Chondrocyte (in vitro differentiated cells): ENCODE measurements around the gene TSC2. TPM values are rescaled to one million over a fixed set of nuclear protein-coding genes. Genes with fewer than 3 reads are reported as not detected.

Experiments
- DNase-seq: peaks from one replicate; pipeline ENCODE4 v3.0.0; 2021; ENCODE audit warnings: mixed read lengths, low spot score
- H3K27ac Mint-ChIP-seq: one replicate; pipeline ENCODE4 v1.8.0; 2021; ENCODE audit warnings: mild to moderate bottlenecking, moderate library complexity, mixed read lengths; ENCODE audit not compliant: unreplicated experiment
- H3K27me3 Mint-ChIP-seq: 2 replicates; pipeline ENCODE4 v1.8.0; 2021; ENCODE audit warnings: low read depth, mixed read lengths
- H3K36me3 Mint-ChIP-seq: 2 replicates; pipeline ENCODE4 v1.8.0; 2021; ENCODE audit warnings: low read depth, mixed read lengths
- H3K4me1 Mint-ChIP-seq: 2 replicates; pipeline ENCODE4 v1.8.0; 2021; ENCODE audit warnings: low read depth, mild to moderate bottlenecking, mixed read lengths
- H3K4me3 Mint-ChIP-seq: one replicate; pipeline ENCODE4 v1.8.0; 2021; ENCODE audit warnings: mild to moderate bottlenecking, moderate library complexity, mixed read lengths; ENCODE audit not compliant: unreplicated experiment
- H3K9me3 Mint-ChIP-seq: 2 replicates; pipeline ENCODE4 v1.8.0; 2021; ENCODE audit warnings: low read depth, mixed read lengths
- total RNA-seq: library from RNA; stranded (reverse); gene quantifications from 3 replicates; pipeline ENCODE4 v1.2.1, GENCODE V29; 2021
- TF ChIP-seq, protein P1 (sequence below): fragments of 200-600 bp; sonication (generic); IDR thresholded peaks from 2 replicates; pipeline ENCODE4 v1.5.0; 2021; ENCODE audit warnings: antibody characterized with exemption, mild to moderate bottlenecking, moderate library complexity

TSC2 gene
- total RNA-seq, 1 donor from 2014 or later = 108 TPM

DNA sequence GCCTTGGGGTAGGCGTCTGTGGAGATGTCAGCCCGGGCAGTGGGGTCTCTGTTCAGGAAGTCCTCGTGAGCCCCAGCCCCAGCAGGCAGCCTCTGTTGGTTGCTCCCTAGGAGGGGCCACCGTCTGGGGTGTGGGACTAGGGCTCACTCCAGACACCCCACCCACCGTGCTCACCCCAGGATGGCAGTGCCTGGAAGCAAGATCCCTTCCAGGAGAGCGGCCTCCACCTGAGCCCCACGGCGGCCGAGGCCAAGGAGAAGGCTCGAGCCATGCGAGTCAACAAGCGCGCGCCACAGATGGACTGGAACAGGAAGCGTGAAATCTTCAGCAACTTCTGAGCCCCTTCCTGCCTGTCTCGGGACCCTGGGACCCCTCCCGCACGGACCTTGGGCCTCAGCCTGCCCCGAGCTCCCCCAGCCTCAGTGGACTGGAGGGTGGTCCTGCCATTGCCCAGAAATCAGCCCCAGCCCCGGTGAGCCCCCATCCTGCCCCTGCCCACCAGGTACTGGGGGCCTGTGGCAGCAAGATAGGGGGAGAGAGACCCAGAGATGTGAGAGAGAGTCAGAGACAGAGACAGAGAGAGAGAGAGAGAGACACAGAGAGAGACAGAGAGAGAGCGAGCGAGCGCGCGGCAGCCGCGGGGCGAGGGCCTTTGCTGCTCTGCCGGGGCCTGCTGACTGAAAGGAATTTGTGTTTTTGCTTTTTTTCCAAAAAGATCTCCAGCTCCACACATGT, 10.0 kb upstream of the TSC2 start:
- Mint-ChIP-seq H3K27ac (peak overlapping the region; percentile 66), H3K27me3 (no peaks in the 10 kb centered on the region), H3K4me3 (peak overlapping the region; percentile 16), H3K4me1 (peaks cover 75% of the 10 kb centered on the region), H3K9me3 (no peaks in the 10 kb centered on the region), H3K36me3 (peaks cover 3% of the 10 kb centered on the region)
- no peak for DNase-seq
- TF ChIP-seq, protein P1, sequence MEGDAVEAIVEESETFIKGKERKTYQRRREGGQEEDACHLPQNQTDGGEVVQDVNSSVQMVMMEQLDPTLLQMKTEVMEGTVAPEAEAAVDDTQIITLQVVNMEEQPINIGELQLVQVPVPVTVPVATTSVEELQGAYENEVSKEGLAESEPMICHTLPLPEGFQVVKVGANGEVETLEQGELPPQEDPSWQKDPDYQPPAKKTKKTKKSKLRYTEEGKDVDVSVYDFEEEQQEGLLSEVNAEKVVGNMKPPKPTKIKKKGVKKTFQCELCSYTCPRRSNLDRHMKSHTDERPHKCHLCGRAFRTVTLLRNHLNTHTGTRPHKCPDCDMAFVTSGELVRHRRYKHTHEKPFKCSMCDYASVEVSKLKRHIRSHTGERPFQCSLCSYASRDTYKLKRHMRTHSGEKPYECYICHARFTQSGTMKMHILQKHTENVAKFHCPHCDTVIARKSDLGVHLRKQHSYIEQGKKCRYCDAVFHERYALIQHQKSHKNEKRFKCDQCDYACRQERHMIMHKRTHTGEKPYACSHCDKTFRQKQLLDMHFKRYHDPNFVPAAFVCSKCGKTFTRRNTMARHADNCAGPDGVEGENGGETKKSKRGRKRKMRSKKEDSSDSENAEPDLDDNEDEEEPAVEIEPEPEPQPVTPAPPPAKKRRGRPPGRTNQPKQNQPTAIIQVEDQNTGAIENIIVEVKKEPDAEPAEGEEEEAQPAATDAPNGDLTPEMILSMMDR = no peak

DNA sequence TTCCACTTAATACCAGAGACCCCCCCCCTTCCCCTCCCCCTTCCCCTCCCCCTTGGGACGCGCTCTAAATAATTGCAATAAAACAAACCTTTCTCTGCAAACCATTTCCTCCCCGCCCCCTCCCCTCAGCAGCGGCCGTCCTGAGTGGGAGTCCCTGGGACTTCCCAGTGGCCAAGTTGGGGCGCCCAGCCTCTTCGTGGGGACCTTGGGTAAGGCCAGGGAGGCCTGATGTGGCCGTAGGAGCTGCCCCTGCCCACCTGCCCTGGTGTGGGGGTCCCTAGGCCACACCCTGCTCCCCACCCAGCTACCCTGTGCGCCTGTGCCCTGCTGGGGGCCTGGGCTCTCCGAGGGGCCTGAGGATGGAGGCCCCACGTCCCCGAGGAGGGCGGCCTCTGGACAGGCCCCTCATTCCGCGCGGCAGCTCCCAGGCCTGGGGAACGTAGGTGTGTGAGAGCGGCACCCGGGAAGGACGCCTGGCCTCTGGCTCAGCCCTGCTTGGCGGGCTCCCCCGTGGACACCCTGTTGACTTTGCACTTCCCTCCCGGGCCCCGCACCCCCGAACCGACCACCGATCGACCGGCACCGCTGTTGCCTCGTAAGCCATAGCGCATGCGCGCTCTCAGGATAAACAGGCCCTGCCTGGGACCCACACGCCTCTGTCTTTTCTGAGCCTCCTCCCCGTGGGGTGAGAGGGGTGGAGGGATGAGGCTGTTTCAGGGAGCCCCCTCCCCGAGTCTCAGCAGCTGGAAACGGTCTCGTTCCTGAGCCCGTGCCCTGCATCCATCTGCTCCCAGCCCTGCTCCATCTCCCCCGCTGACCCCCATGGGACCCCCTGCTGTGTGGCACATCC, 9.2 kb upstream of the TSC2 start:
- peak overlapping the region; percentile 40 for H3K4me3 Mint-ChIP-seq
- H3K9me3 Mint-ChIP-seq = no peaks in the 10 kb centered on the region
- TF ChIP-seq, protein P1 = no peak
- H3K36me3 Mint-ChIP-seq = peaks cover 3% of the 10 kb centered on the region
- no peak for DNase-seq
- H3K27me3 Mint-ChIP-seq = no peaks in the 10 kb centered on the region
- H3K27ac Mint-ChIP-seq = peak overlapping the region; percentile 92
- peaks cover 75% of the 10 kb centered on the region for H3K4me1 Mint-ChIP-seq

DNA sequence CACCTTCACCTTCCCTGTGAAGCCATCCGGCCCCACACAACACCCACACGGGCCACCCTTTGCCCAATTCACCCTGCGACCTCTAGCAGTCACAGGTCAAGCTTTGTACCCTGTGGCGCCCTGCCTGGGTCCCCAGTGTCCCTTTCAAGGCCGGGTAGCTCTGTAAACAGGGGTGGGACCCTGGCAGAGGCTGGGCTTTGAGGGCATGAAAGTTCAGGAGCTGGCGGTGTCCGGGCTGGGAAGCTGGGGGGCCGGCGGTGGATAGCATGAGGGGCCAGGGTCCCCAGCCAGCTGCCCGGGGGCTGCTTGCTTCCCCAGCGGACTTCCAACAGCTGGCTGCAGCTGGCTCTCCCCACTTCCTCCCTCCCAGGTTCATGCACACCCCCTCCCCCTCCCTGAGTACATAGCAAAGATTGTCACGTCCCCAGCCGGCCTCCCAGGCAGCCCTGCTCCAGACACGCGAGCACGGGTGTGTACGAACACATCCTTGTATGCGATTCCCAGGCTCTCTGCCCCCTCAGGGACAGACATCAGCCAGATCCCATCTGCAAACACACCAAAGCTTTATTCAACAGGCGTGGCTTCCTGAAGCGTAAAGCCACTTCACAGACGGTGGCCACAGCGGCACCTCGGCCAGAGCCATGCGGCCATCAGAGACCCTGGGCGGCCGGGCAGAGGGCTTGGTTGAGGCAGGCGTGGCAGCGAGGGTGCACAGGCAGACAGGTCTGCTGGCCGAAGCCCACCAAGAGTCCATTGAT, 8.3 kb upstream of the TSC2 start:
- no peaks in the 10 kb centered on the region for H3K9me3 Mint-ChIP-seq
- peaks cover 3% of the 10 kb centered on the region for H3K36me3 Mint-ChIP-seq
- H3K27ac Mint-ChIP-seq = peak overlapping the region; percentile 92
- no peaks in the 10 kb centered on the region for H3K27me3 Mint-ChIP-seq
- peak overlapping the region; percentile 40 for H3K4me3 Mint-ChIP-seq
- H3K4me1 Mint-ChIP-seq = peaks cover 70% of the 10 kb centered on the region
- DNase-seq = no peak
- TF ChIP-seq, protein P1 = no peak

DNA sequence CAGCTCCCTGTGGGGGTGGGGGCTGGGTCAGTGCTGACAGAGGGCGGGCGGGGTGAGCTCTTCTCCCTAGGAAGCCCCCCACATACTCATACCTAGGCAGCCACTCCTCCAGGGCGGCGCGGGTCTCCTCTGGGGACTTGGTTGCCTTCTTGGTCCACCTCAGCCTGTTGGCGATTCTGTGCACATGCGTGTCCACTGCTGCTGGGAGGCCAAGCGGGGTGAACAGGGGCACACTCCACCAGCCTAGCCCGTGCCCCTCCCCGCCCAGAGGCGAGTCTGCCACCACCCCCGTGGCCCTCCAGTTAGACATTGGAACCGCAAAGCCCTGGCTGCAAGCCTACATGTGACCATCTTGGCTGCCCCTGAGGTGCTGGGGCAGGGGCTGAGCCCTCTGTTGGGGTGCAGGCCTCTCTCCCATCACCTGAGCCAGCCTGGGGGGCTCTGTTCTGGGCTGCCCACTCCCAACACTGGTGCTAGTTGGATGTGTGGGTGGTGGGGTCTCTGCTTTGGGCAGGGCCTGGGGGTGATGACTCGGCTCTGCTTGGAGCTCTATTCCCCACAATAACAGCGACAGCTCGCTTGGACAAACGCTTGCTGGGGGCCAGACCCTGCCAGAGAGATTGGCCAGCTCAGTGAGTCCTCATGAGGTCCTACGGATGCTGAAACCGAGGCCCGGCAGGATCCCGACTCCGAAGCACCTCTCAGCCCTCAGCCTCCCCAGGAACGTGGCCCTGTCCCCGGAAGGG, 7.6 kb upstream of the TSC2 start:
- DNase-seq = no peak
- H3K9me3 Mint-ChIP-seq = no peaks in the 10 kb centered on the region
- H3K4me1 Mint-ChIP-seq = peaks cover 63% of the 10 kb centered on the region
- TF ChIP-seq, protein P1 = no peak
- peak overlapping the region; percentile 92 for H3K27ac Mint-ChIP-seq
- peaks cover 3% of the 10 kb centered on the region for H3K36me3 Mint-ChIP-seq
- no peaks in the 10 kb centered on the region for H3K27me3 Mint-ChIP-seq
- H3K4me3 Mint-ChIP-seq = no peak overlapping the region
